Body of pancreas (tissue), 4 donors: Measurements from ENCODE around the gene CYS1.

Source experiments
- POLR2A ChIP-seq, 3 donors: fragments of 450-650 bp; IDR thresholded peaks; one replicate each; pipeline ENCODE4 v1.6.1; 2016; ENCODE audit warnings: antibody characterized with exemption in 3 of 3, mild to moderate bottlenecking in 2 of 3
- TF ChIP-seq, protein P1 (sequence below), 7 experiments: fragments of 450-650 bp in 4 of 7; fragments of 200-600 bp in 3 of 7; sonication (generic) in 3 of 7; IDR thresholded peaks; one replicate each; pipeline ENCODE4 v1.5.1; 2016 to 2019; ENCODE audit warnings: antibody characterized with exemption in 7 of 7

DNA sequence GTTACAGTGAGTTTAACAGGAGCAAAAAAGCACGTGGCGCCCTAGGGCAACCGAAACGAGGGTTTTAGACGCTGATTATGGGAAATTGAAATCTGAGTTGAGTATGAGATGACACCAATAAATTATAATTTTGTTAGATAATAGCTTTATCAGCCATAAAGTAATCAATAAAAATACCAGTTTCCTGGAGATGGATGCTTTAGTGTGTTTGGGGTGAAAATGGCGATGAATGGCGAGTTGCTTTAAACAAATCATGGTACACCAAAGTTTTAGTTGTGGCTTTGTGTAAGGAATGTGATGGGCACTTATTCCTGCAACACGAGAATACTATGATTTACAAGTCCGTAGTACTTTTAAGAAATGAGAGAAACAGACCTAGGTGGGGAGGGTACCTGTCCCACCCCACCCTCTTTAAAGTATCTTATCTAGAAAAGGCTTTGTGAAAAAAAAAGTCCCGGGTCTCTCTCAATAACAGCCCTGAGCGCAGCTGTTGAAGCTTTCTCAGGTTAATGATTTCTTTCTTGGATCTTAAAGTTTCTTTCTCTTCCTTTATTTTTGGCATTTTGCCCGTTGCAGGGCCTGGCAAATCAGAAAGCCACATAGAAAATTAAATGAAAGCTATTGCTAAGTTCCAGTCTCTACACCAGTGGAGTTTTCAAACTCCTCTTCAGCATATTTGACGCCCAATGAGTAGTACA, 40.8 kb upstream of the CYS1 start:
- TF ChIP-seq, protein P1, sequence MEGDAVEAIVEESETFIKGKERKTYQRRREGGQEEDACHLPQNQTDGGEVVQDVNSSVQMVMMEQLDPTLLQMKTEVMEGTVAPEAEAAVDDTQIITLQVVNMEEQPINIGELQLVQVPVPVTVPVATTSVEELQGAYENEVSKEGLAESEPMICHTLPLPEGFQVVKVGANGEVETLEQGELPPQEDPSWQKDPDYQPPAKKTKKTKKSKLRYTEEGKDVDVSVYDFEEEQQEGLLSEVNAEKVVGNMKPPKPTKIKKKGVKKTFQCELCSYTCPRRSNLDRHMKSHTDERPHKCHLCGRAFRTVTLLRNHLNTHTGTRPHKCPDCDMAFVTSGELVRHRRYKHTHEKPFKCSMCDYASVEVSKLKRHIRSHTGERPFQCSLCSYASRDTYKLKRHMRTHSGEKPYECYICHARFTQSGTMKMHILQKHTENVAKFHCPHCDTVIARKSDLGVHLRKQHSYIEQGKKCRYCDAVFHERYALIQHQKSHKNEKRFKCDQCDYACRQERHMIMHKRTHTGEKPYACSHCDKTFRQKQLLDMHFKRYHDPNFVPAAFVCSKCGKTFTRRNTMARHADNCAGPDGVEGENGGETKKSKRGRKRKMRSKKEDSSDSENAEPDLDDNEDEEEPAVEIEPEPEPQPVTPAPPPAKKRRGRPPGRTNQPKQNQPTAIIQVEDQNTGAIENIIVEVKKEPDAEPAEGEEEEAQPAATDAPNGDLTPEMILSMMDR (IDR thresholded peaks at IDR 0.05), result no peak
- TF ChIP-seq POLR2A (IDR thresholded peaks at IDR 0.05), result no peak
